ENCODE results near the gene RTF1.

RTF1 gene

GRCh38 chr15:41394924-41395323 lies 22.0 kb upstream of the RTF1 start:
- TF ChIP-seq, protein P1, sequence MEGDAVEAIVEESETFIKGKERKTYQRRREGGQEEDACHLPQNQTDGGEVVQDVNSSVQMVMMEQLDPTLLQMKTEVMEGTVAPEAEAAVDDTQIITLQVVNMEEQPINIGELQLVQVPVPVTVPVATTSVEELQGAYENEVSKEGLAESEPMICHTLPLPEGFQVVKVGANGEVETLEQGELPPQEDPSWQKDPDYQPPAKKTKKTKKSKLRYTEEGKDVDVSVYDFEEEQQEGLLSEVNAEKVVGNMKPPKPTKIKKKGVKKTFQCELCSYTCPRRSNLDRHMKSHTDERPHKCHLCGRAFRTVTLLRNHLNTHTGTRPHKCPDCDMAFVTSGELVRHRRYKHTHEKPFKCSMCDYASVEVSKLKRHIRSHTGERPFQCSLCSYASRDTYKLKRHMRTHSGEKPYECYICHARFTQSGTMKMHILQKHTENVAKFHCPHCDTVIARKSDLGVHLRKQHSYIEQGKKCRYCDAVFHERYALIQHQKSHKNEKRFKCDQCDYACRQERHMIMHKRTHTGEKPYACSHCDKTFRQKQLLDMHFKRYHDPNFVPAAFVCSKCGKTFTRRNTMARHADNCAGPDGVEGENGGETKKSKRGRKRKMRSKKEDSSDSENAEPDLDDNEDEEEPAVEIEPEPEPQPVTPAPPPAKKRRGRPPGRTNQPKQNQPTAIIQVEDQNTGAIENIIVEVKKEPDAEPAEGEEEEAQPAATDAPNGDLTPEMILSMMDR (IDR thresholded peaks at IDR 0.05), result no peak
- no peak overlapping the region for H3K4me3 ChIP-seq
- intact Hi-C loops (cut with DNase I; ENCODE audit: low total_unique reads), result no loop called here
- no peaks in the 10 kb centered on the region for H3K9me3 ChIP-seq
- H3K27ac ChIP-seq, result no peak overlapping the region
- no peak for DNase-seq
- no peaks in the 10 kb centered on the region for H3K4me1 ChIP-seq
- peaks cover 34 to 62% (median 39%) of the 10 kb centered on the region in 3 donors for H3K36me3 ChIP-seq
- no peaks in the 10 kb centered on the region for H3K27me3 ChIP-seq

- Histone ChIP-seq H3K27me3 (no peaks in the 10 kb centered on the region), H3K27ac (no peak overlapping the region), H3K36me3 (peaks cover 34 to 53% (median 39%) of the 10 kb centered on the region in 3 donors), H3K4me3 (no peak overlapping the region), H3K4me1 (peaks cover 0 to 2% (median under 1%) of the 10 kb centered on the region in 4 donors), H3K9me3 (no peaks in the 10 kb centered on the region)
- TF ChIP-seq, protein P1 (IDR thresholded peaks at IDR 0.05), result no peak
- intact Hi-C loops (cut with DNase I; ENCODE audit: low total_unique reads), result no loop called here
- DNase-seq, result no peak
These were observed 20.8 kb upstream of the RTF1 start for GRCh38 chr15:41396111-41396510.

DNA sequence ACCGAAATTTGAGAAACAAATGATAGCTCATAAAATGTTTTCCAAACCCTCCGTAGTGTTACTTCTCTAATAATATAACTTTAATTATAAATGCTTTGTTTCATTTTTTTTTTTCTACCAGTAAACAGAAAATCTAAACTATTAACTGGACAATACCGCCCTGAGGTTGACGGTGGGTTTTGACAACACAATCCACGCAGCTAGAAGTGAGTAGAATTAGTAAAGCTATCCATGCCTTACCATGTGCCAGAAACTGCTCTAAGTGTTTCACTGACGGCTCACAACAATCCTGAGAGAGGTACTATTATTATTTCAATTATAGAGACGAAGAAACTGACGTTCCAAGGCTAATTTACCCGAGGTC lies 15.0 kb upstream of the RTF1 start:
- intact Hi-C loops (cut with DNase I; ENCODE audit: low total_unique reads), result no loop called here

GRCh38 chr15:41407341-41407740 lies 9.6 kb upstream of the RTF1 start:
- Histone ChIP-seq H3K9me3 (no peaks in the 10 kb centered on the region), H3K4me1 (peaks cover 0 to 7% (median 5%) of the 10 kb centered on the region in 4 donors), H3K27ac (no peak overlapping the region), H3K4me3 (no peak overlapping the region), H3K27me3 (no peaks in the 10 kb centered on the region), H3K36me3 (no peaks in the 10 kb centered on the region)
- TF ChIP-seq, protein P1 (IDR thresholded peaks at IDR 0.05), result no peak
- intact Hi-C loops (cut with DNase I; ENCODE audit: low total_unique reads), result no loop called here
- DNase-seq, result no peak

More for the DNA sequence above, 15.0 kb upstream of the RTF1 start:
- Histone ChIP-seq H3K27ac (peak overlapping the region; percentile 84 to 87), H3K27me3 (no peaks in the 10 kb centered on the region), H3K4me3 (peak overlapping the region; percentile 71 to 85), H3K36me3 (peaks cover 0 to 3% (median under 1%) of the 10 kb centered on the region in 3 donors), H3K9me3 (no peaks in the 10 kb centered on the region), H3K4me1 (peaks cover 0 to 16% (median 9%) of the 10 kb centered on the region in 4 donors)
- TF ChIP-seq, protein P1 (IDR thresholded peaks at IDR 0.05), result no peak
- DNase-seq, result no peak

- no peak overlapping the region for H3K4me3 ChIP-seq
- no peak for DNase-seq
- intact Hi-C loops (cut with DNase I; ENCODE audit: low total_unique reads), result no loop called here
- TF ChIP-seq, protein P1 (IDR thresholded peaks at IDR 0.05), result no peak
- no peak overlapping the region for H3K27ac ChIP-seq
- H3K9me3 ChIP-seq, result no peaks in the 10 kb centered on the region
- H3K27me3 ChIP-seq, result no peaks in the 10 kb centered on the region
- H3K4me1 ChIP-seq, result peaks cover 0 to under 1% (median under 1%) of the 10 kb centered on the region in 4 donors
- H3K36me3 ChIP-seq, result no peaks in the 10 kb centered on the region
These were observed 8.7 kb upstream of the RTF1 start for GRCh38 chr15:41408234-41408641.

- Histone ChIP-seq H3K36me3 (no peaks in the 10 kb centered on the region), H3K4me3 (no peak overlapping the region), H3K4me1 (peaks cover 0 to 9% (median 4%) of the 10 kb centered on the region in 4 donors), H3K9me3 (no peaks in the 10 kb centered on the region), H3K27ac (no peak overlapping the region), H3K27me3 (no peaks in the 10 kb centered on the region)
- no peak for DNase-seq
- TF ChIP-seq, protein P1 (IDR thresholded peaks at IDR 0.05), result no peak
- intact Hi-C loops (cut with DNase I; ENCODE audit: low total_unique reads), result no loop called here
These were observed 5.9 kb upstream of the RTF1 start for GRCh38 chr15:41411031-41411430.

All from tibial artery (tissue), 4 donors.